T-helper 1 cell treated with Interleukin-12 subunit alpha and Interleukin-12 subunit beta and Interleukin-4 antibody, amounts not matched to agents 30 μg/mL and 1 μg/mL, for 36 hours (primary cell): ENCODE measurements around the gene SFMBT2.
"Not testable (repeated sequence)": the region's sequence is repeated elsewhere in the genome, so short reads cannot be mapped to it uniquely, and the experiment has no call there.

Experiments used
- H3K27ac Mint-ChIP-seq: one replicate; pipeline ENCODE4 v1.8.0; 2021; ENCODE audit warnings: mild to moderate bottlenecking, mixed read lengths
- H3K27me3 Mint-ChIP-seq: one replicate; pipeline ENCODE4 v1.8.0; 2021; ENCODE audit warnings: low read depth, mixed read lengths
- H3K36me3 Mint-ChIP-seq: one replicate; pipeline ENCODE4 v1.8.0; 2021; ENCODE audit warnings: low read depth, mixed read lengths
- H3K4me1 Mint-ChIP-seq: one replicate; pipeline ENCODE4 v1.8.0; 2021; ENCODE audit warnings: low read depth, mixed read lengths
- H3K4me3 Mint-ChIP-seq: one replicate; pipeline ENCODE4 v1.8.0; 2021; ENCODE audit warnings: mild to moderate bottlenecking, moderate library complexity, mixed read lengths
- H3K9me3 Mint-ChIP-seq: one replicate; pipeline ENCODE4 v1.8.0; 2021; ENCODE audit warnings: mixed read lengths

The SFMBT2 gene

GRCh38 chr10:7302930-7303557, 107.8 kb downstream of the SFMBT2 start:
- Mint-ChIP-seq H3K4me3 (no peak overlapping the region), H3K4me1 (peaks cover 25% of the 10 kb centered on the region), H3K27ac (no peak overlapping the region), H3K27me3 (no peaks in the 10 kb centered on the region), H3K36me3 (peaks cover 27% of the 10 kb centered on the region), H3K9me3 (peaks cover 15% of the 10 kb centered on the region)

GRCh38 chr10:7302392-7302906, 108.4 kb downstream of the SFMBT2 start:
- peaks cover 24% of the 10 kb centered on the region for H3K36me3 Mint-ChIP-seq
- peaks cover 27% of the 10 kb centered on the region for H3K4me1 Mint-ChIP-seq
- no peak overlapping the region for H3K4me3 Mint-ChIP-seq
- H3K27me3 Mint-ChIP-seq: no peaks in the 10 kb centered on the region
- H3K27ac Mint-ChIP-seq: no peak overlapping the region
- H3K9me3 Mint-ChIP-seq: peaks cover 9% of the 10 kb centered on the region

GRCh38 chr10:7301006-7301778, 109.6 kb downstream of the SFMBT2 start:
- Mint-ChIP-seq H3K27ac (no peak overlapping the region), H3K36me3 (peaks cover 26% of the 10 kb centered on the region), H3K4me1 (peaks cover 34% of the 10 kb centered on the region), H3K9me3 (no peaks in the 10 kb centered on the region), H3K4me3 (no peak overlapping the region), H3K27me3 (no peaks in the 10 kb centered on the region)

DNA sequence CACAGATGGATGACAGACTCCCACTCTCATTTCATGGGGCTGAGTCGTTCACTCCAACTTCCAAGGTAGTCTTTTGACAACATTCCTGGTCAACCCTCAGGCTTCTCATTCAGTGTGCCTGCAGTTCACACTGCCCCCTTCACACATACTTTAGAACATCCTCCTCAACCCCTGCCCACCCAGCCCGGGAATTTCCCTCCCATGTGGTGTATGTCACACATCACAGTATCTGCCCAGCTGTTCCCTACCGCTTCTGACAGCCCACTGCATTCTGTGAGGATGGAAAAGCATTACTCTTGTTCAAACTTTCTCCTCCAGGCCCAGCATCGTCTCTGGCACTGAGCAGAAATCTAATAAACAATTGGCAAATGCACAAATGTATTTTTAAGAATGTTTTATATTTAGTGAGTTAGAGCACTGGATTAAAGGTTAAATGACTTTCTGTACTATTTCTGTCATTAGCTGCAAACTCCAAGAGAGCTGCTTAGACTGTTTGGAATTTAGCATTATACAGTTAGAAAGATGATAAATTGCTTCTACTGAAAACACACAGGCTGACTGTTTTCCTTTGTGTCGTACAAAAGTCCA, 110.4 kb downstream of the SFMBT2 start:
- Mint-ChIP-seq H3K27ac (no peak overlapping the region), H3K36me3 (peaks cover 26% of the 10 kb centered on the region), H3K27me3 (no peaks in the 10 kb centered on the region), H3K9me3 (no peaks in the 10 kb centered on the region), H3K4me1 (peaks cover 36% of the 10 kb centered on the region), H3K4me3 (no peak overlapping the region)

DNA sequence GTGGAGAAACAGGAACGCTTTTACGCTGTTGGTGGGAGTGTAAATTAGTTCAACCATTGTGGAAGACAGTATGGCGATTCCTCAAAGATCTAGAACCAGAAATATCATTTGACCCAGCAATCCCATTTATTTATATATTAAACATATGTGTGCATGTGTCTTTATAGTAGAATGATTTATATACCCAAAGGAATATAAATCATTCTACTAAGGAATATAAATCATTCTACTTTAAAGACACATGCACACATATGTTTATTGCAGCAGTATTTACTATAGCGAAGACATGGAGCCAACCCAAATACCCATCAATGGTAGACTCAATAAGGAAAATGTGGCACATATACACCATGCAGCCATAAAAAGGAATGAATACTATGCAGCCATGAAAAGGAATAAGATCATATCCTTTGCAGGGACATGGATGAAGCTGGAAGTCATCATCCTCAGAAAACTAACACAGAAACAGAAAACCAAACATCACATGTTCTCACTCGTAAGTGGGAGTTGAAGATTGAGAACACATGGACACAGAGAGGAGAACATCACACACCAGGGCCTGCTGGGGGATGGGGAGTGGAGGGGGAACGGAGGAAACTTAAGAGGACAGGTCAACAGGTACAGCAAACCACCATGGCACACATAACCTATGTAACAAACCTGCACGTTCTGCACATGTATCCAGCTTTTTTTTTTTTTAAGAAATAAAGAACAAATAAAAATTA, 111.1 kb downstream of the SFMBT2 start:
- H3K9me3 Mint-ChIP-seq, H3K27me3 Mint-ChIP-seq, H3K4me3 Mint-ChIP-seq, H3K27ac Mint-ChIP-seq: not testable (repeated sequence)
- peaks cover 24% of the 10 kb centered on the region for H3K36me3 Mint-ChIP-seq
- H3K4me1 Mint-ChIP-seq: peaks cover 42% of the 10 kb centered on the region

DNA sequence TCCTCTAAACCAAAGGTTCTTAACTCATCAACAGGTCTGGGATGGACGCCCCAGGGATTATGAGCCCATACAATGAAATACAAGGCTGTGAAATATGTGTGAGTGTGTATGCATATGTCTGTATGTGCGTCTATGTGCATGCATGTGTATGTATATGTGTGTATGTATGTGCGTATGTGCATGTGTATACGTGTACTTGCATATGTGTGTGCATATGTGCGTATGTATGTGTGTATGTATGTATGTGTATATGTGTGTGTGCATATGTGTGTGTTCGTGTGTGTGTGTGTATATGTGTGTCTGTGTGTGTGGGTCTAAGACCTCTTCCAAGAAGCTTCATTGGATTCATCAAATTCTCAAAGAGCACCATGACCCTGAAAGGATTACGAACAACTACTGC, 112.3 kb downstream of the SFMBT2 start:
- Mint-ChIP-seq H3K27ac (no peak overlapping the region), H3K4me3 (no peak overlapping the region), H3K4me1 (peaks cover 46% of the 10 kb centered on the region)

GRCh38 chr10:7297094-7297493, 113.7 kb downstream of the SFMBT2 start:
- Mint-ChIP-seq H3K36me3 (peaks cover 22% of the 10 kb centered on the region), H3K4me1 (peaks cover 45% of the 10 kb centered on the region), H3K27ac (no peak overlapping the region), H3K9me3 (no peaks in the 10 kb centered on the region), H3K4me3 (no peak overlapping the region), H3K27me3 (no peaks in the 10 kb centered on the region)

More for the DNA sequence above, 112.3 kb downstream of the SFMBT2 start:
- Mint-ChIP-seq H3K27me3 (no peaks in the 10 kb centered on the region), H3K36me3 (peaks cover 24% of the 10 kb centered on the region), H3K9me3 (no peaks in the 10 kb centered on the region)

GRCh38 chr10:7296648-7297047, 114.2 kb downstream of the SFMBT2 start:
- H3K4me3 Mint-ChIP-seq: no peak overlapping the region
- peaks cover 46% of the 10 kb centered on the region for H3K4me1 Mint-ChIP-seq
- H3K36me3 Mint-ChIP-seq: peaks cover 22% of the 10 kb centered on the region
- no peaks in the 10 kb centered on the region for H3K27me3 Mint-ChIP-seq
- no peaks in the 10 kb centered on the region for H3K9me3 Mint-ChIP-seq
- H3K27ac Mint-ChIP-seq: no peak overlapping the region

GRCh38 chr10:7296076-7296475, 114.8 kb downstream of the SFMBT2 start:
- Mint-ChIP-seq H3K36me3 (peaks cover 19% of the 10 kb centered on the region), H3K4me3 (no peak overlapping the region), H3K9me3 (no peaks in the 10 kb centered on the region), H3K4me1 (peaks cover 47% of the 10 kb centered on the region), H3K27me3 (no peaks in the 10 kb centered on the region), H3K27ac (no peak overlapping the region)

- Mint-ChIP-seq H3K9me3 (no peaks in the 10 kb centered on the region), H3K27ac (no peak overlapping the region), H3K4me1 (peaks cover 40% of the 10 kb centered on the region), H3K36me3 (peaks cover 15% of the 10 kb centered on the region), H3K27me3 (no peaks in the 10 kb centered on the region), H3K4me3 (no peak overlapping the region)
Measured at GRCh38 chr10:7293378-7293920, 117.4 kb downstream of the SFMBT2 start.

GRCh38 chr10:7291487-7292270, 119.2 kb downstream of the SFMBT2 start:
- peaks cover 7% of the 10 kb centered on the region for H3K36me3 Mint-ChIP-seq
- peaks cover 28% of the 10 kb centered on the region for H3K4me1 Mint-ChIP-seq
- H3K27me3 Mint-ChIP-seq: no peaks in the 10 kb centered on the region
- no peak overlapping the region for H3K27ac Mint-ChIP-seq
- H3K9me3 Mint-ChIP-seq: no peaks in the 10 kb centered on the region
- H3K4me3 Mint-ChIP-seq: no peak overlapping the region

- H3K27me3 Mint-ChIP-seq: no peaks in the 10 kb centered on the region
- H3K27ac Mint-ChIP-seq: no peak overlapping the region
- peaks cover 13% of the 10 kb centered on the region for H3K36me3 Mint-ChIP-seq
- H3K9me3 Mint-ChIP-seq: no peaks in the 10 kb centered on the region
- peaks cover 26% of the 10 kb centered on the region for H3K4me1 Mint-ChIP-seq
- H3K4me3 Mint-ChIP-seq: no peak overlapping the region
Measured at GRCh38 chr10:7288060-7288690, 122.7 kb downstream of the SFMBT2 start.

GRCh38 chr10:7287377-7287776, 123.5 kb downstream of the SFMBT2 start:
- H3K9me3 Mint-ChIP-seq: no peaks in the 10 kb centered on the region
- H3K36me3 Mint-ChIP-seq: peaks cover 15% of the 10 kb centered on the region
- H3K4me3 Mint-ChIP-seq: no peak overlapping the region
- peaks cover 25% of the 10 kb centered on the region for H3K4me1 Mint-ChIP-seq
- no peaks in the 10 kb centered on the region for H3K27me3 Mint-ChIP-seq
- H3K27ac Mint-ChIP-seq: no peak overlapping the region
